Stimulated activated CD8-positive, alpha-beta memory T cell treated with anti-CD3 and anti-CD28 coated beads, Interleukin-15, amount 100 ng/mL, for 1 hour (primary cell): ENCODE data around the gene AARS2.

Experiments used
- DNase-seq: peaks from one replicate; pipeline ENCODE4 v3.0.0-alpha.2; 2020; ENCODE audit warnings: low read depth

Gene AARS2

DNA sequence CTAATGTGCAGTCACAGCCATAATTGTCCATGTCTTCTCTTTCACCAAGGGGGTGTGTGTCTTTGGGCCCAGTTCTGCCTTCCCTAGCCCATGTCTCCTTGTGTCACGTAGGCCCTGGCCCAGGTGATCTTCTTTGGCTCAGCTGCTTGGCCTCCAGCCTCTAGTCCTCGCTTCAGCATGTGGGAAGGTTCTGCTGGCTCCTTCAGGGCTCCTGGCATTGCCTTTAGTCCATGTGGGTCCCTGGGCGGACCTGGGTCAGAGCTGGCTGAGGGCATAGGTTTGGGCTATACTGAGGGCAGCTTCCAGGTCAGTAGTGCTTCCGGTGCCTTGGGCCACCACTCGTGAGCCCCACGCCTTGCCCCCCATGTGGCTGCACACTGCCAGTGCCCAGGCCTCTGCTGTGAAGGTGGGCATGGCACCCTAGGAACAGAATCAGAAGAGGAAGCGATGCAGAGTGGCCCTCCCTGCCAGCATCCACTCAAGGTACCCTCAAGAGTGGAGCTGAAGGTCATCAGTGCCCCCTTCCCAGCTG is 12.8 kb downstream of the AARS2 start:
- DNase-seq, result no peak

DNA sequence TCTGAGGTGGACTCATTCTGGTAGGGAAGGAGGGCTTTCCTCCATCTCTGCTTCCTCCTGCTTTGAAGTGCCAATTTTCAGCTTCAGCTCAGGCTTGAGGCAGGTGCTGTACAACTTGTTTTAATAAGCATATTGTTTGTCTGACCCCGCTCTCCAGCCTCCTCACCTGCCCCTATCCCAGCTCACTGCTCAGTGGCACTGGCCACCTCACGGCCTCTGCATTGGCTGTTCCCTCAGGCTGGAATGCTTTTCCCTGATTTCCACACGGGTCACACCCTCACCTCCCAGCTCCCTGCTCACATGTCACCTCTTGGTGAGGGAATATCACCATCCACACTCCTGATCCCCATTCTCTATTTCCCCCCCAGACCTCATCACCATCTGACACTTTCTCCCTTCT is 14.3 kb downstream of the AARS2 start:
- DNase-seq, result no peak

DNA sequence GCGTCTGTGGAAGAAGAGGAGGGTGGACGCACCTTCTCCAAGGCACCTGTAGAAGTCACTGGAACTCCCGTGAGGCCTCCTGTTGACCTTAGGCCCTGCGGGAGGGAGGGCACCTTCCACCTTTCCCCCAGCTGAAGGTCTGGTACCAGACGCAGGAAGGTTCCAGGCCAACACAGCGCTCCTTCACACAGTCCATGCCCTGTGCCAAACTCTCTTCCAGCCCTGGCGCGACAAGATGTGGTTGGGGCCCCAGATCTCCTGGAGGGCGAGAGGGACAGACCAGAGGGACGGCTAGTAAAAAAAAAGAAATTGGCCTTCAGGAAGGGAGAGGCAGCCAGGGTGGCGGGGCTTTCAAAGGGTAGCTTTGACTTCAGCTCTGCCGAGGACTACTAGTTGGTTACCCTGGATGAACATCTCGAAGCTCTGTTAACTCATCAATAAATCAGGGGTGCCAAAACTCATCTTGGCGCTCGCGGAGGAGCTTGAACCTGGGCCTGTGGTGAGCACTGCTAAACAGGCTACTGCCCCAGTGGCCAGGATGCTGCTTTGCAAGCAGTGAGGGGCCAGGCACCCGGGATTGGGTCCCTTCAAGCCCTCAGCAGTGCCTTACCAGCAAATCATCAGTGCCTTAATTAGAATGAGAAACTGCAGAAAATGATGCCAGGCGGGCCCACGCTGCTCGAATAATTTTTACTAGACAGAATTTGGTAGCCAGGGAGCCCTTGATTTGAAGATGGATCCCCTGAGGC is 14.9 kb downstream of the AARS2 start:
- no peak for DNase-seq

DNA sequence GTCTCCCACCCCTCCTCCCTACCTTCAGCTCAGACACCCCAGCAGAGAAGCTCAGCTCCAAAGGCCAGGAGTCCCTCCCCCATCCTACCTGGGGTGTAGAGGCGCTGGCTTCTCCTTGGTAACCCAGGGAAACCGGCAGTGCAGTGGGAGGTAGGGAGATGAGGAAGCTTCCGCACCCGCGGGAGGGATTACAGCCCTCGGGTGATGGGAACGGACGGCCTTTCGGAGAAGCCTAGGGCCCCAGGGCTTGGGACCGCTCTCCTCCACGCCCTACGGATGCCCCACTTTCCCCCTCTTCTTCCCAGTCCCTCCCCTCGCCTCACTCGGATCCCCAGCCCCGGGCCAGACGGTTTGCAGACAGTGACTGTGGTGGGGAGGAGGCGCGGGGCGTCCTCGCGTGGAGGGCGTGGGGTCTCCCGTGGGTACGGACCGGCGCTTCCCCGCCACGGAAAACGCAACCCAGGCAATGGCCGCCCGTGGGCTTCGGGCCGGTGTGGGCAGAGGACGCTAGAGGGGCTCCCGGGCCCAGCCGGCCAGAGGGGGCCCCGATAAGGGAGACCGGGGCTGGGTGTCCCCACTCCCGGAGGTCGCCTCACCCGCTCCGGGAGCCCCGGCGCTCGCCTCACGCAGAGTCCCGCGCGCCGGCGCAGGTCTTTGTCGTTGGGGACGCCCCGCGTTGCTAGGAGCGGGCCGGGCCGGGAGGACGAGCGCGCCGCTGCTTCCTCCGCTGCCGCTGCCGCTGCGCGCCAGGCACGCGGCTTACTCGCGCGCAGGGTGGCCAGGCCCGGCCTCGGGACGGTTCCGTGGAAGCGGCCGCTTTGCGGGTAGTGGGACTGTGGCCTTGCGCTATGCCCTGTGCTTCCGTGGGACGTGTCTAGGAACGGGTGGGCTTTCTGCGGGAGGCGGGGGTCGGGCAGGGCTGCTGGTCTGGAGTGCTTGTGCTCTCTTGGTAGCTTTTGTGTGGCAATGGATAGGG is 15.8 kb downstream of the AARS2 start:
- DNase-seq, result no peak

DNA sequence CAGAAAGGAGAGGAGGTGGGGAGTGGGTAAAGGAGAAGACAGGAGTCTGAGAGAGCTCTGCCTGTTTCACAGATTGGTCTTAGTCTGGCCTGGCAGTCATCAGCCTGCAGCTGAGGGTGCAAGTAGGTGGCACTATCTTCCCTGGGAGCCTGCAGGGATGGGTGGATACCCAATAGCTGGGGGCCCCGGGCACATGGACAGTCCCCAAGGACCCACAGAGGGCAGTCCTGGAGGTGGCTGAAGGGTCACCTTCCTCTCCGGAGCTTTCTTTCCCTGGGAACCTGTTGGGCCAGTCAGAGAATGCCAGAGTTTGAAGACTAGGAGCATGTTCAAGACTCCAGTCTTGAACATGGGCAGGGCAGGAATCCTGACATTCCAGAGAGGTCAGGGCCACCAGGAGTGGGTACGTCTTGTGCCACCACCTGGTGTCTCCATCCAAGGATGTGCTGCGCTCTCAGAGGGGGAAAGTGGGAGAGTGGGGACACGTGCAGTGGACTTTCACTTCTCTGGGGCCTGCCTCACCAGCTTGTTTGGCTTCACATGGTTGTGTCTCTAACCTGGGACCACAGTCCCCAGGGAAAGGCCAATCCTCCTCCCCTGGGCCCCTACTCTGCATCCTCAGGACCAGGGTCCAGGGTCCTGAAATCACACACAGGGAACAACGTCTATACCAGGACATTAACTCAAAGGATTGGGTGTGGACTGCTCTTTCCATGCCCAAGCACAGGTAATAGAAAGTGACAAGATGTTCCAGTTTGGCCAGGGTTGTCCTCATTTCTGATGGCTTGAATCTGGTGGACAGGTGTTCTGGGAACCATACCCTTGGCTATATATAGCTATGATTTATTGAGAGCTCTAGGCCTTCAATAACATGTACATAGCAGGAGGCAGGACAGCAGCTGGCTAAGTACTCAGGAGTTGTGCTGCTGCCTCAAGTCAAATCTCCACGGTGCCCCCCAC is 18.0 kb downstream of the AARS2 start:
- no peak for DNase-seq

DNA sequence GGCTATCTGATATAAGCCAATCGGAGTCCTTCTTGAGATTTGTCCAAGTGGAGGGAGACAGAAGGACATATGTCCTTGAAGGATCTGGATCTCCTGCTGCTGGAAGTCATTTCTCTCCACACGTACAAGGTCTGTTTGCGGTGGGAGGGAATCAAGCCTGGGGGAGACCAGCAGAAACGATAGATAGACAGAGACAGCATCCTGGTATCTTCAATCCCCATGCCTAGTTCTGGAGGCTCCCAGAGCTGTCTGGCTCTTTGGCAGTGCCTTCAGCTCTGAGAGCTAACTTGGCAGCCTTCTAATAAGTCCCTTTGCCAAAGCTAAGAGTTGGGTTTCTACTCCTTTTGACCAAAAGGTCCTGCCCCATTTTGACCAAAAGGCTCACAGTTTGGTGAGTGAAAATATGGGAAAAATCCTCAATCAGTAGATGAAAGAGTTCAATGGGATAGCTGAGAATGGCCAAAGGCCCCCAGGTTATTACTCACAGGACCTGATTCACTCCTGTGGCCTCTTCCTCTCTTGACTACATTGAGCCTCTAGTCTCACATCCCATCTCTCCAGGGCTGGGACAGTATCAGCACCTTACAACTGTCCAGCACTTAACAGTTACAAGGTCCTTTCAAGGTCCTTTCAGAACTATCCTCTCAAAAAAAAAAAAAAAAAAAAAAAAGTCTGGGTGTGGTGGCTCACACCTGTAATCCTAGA is 20.3 kb downstream of the AARS2 start:
- DNase-seq, result no peak

DNA sequence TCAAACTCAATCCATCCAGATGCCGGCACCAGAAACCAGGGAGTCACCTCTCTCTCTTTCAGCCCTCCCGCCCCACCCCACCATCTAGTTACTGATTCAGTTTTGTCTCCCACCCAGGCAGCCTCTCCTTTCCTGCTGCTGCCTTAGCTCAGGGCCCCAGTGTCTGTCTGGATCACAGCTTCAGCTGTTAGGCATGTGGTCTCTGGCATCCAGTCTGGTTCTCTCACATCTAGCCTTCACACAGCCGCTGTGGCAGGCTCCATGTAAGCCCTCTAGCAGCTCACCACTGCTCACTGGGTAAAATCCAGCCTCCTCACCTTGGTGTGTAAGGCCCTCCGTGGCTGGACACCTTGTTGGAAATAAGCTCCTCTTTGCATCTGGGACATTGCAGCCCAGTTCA is 21.3 kb downstream of the AARS2 start:
- DNase-seq, result no peak

DNA sequence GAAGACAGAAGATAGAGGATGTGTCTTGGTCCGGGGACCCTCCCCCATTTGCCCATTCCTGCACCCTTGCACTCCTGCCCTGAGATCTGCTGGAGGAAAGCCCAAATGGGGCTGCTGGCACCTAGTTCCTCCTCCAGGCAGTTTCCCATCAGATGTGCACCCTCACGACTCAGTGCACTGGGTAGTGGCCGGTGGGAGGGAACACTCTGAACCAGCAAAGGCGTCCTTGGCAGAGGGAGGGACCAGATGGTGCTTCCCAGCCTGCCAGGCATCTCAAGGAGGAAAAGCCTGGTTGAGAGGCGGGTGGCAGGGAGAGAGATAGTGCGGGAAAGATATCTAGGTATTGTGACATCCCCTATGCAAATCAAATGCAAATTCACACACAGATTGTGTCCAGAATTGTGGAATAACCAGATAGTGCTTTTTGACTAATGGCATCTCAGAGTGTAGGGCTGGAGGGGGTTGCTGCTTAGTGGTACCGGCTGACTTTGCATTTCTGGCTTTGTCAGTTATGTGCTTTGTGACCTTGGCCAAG is 23.4 kb downstream of the AARS2 start:
- no peak for DNase-seq

DNA sequence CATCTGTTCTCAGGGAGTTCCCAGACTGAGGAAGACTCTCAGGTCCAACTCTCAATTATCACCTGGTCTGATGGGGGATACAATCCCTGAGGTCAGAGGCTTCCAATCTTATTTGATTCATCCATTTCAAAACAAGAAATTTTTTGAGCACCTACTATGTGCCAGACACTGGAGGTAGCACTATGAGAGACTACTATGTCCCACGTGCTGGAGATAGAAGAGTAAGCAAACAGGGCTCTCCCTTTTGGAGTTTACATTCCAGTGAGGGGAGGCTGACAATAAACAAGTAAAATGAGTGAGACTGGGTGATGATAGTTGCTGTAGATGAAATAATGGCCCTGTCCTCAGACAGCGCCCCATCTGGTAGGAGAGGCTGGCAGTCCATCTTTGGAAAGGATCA is 26.4 kb downstream of the AARS2 start:
- no peak for DNase-seq

DNA sequence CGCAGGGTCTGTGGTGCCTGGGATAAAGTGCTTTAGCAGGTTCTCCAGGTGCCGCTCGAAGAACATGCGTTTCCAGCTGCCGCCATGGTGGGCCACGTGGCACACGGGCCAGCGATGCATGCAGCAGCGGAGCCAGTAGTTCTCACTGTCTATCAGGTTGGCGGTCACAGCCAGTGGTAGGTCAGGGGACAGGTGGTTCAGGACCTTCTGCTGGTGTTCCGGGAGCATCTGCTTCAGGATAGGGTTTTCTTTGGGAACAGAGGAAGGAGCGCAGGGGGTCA is 26.9 kb downstream of the AARS2 start:
- DNase-seq, result no peak

DNA sequence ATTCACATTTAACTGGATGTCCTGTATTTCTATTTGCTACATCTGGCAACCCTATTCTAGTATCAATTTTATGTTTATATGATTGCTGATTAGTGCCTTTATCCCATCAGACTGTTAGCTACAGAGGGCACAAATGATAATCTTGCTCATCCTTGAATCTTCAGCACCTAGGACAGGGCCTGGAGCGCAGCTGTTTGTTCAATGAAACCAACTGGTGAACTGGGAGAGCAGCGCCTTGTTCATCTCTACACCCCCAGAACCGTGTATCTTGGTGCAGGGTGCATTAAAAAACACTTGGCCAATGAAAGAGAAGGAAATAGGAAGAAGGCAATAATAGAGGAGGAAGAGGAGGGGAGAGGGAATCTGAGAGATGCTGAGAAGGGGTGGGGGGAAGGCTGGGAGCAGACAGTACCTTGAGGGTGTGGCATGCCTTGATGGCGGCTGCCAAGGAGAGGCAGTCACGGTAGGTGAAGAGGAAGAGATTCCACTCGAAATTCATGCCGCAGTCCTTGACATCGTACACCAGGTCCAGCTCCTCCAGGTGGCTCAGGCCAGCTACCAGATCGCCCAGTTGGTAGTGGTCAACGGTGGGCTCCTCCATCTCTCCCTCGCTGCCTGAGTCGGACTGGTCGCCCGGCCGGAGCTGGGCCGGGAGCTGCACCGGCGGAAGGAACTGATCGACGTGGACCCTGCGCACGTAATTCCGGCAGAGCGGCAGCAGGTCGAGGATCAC is 27.4 kb downstream of the AARS2 start:
- no peak for DNase-seq

DNA sequence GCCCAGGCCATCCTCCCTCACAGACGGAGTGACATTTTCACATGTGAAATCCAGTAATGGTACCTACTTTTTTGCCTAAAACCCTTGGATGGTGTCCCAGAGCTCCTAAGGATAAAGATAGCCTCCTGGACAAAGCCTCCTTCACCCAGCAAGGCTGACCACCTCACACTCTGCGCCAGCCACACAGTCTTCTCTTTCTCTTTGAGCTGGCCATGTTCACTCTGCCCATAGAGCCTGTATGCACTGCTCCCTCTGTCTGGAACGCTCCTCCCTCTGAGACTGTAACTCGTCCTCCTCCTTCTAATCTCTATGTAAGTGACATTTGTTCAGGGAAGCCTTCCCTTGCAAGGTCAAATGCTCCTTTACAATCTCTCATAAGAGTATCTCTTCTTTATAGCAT is 28.3 kb downstream of the AARS2 start:
- DNase-seq, result no peak

DNA sequence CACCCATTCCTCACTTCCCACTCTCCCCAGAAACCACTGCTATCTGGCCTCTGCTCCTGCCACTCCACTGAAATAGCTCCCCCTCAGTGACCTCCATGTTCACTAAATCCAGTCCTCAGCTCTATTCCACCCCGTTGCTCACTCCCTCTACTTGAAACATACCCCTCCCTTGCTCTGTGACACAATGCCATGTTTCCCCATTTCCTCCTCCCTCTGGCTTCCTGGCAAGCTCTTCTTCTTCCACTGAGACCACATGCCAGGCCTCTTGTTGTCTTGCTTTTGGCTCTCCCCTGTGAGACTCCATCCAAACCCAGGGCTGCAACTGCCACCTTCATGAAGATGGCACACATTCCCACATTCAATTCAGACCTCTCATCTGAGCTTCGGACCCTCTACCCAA is 29.0 kb downstream of the AARS2 start:
- no peak for DNase-seq

DNA sequence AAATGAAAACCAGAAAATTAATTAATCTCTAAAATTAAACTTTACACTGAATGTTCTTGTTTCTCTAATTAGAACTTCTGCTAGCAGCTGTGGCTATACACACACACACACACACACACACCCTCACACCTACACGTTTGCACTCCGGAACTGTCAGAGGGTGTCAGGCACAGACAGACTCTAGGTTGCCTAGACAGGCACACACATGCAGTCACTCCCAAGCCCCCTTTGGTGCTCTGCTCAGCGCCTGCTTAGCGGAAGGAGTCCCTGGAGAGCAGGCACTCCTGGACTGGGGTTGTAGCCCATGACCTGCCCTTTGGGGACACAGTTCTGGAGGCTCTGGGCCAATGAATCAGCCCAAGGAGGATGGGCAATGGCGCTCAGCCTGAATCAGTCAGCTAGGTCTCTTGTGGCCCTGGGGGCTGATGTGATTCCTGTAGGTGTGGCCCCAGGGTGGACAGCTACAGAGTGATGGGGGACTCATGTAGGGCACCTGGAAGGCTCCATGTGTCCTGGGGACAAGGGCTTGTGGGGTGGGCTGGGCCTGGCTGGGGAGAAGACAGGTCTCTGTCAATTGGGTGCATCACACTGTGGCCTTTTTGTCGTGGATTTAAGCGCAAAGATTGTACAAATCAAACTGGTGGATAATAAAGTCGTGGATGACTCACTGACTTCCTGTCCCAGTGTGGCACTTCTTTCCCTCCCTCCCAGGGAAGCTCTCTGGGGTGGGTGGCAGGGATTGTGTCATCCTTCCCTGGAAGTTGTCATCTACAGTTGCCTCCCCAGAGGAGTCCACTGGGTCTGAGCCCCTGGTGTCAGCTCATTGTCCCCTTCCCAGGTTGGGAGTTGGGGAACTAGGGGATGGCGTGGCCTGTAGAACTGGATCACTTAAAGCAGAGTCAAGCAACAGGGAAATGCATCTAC is 34.1 kb downstream of the AARS2 start:
- DNase-seq, result no peak

DNA sequence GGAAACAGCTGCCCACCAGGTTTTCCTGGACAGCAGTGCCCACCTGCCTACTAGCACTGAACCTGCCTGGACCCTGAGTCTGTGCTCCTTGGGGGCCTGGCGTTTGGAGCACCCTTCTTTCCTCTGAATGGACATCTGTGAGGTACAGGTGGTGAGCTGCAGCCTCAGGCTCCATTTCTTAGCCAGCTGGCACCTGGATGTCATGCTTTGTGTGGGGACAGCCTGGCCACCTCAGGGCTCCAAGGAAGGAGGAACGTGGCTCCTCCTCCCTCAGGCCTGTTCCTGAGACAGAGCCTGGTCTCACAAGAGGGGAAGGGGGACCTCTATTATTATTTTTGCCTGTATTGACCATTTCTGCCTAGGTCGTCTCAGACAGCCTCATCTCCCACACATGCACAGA is 34.8 kb downstream of the AARS2 start:
- no peak for DNase-seq

DNA sequence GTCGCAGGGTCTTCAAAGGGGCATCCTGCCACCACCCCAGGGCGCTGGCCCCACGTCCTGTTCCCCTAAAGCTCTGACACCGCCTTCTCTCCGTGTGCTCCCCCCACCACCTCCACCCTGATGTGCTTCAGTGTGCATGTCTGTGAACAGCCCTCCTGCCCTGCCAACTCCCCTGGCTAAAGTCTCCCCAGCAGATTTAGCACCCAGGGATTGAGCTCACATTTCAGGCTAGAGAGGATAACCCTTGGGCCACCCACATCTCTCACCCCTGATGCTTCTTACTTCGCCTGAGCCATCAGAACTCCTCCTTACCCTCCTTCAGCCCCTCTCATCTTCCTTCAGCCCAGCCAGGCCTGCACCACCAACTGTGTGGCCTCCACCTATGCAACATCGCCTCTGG is 35.4 kb downstream of the AARS2 start:
- no peak for DNase-seq

DNA sequence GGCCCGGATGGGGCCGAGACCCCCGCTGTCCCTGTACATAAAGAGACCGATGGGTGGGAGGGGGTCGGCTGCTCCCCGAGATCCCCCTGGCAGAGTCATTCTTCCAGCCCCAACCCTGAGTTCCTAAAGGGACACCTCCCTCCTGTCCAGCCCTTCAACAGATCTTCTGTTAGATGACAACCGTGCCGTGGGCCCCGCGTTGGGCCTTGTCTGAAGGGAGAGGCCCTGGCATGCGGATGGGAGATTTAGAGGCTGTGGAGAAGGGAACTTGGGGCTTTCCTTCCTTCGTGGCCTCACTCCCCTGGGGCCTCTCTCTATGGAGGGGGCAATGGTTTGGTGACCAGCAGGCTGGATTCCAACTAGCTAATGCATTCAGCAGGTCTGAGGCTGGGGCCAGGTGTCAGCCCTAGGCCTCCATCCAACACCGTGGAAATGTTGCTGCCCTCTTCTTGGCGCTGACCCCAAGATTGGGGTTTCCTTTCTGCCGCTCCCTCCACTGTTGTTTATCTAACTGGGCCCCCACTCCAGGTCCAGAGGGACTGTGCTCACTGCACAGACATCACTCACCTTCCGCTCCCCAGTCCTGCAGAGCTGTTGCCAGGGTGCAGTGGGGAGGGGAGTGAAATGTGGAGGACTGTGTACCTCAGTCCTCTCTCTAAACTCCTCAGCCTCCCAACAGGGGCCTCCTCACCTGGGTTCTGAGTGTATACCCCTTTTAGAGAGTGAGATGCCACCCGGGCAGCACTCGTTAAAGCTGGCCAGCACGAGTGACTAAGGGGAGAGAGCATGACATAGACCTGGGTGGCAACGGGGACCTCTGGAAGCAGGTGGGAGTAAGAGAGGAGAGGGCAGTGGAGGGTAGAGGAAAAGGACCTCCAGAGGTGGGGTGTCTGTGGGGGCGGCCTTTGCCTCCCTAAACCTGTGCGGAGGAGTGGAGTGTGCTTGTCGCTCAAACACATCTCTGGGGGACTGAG is 36.2 kb downstream of the AARS2 start:
- DNase-seq, result no peak
